Duodenal mucosa (tissue), 2 donors: ENCODE data around the gene ABCG5.

Source experiments
- H3K27ac ChIP-seq: one replicate; pipeline ENCODE4 v1.7.0; 2013; ENCODE audit warnings: low read depth, low read length
- H3K27me3 ChIP-seq, 2 donors: one replicate each; pipeline ENCODE4 v1.7.0; 2013; ENCODE audit warnings: low read length in 2 of 2, control low read depth in 1 of 2; ENCODE audit not compliant: insufficient read depth in 2 of 2, control insufficient read depth in 1 of 2
- H3K36me3 ChIP-seq, 2 donors: one replicate each; pipeline ENCODE4 v1.7.0; 2013; ENCODE audit warnings: low read length in 2 of 2, control low read depth in 1 of 2; ENCODE audit not compliant: insufficient read depth in 2 of 2, control insufficient read depth in 1 of 2
- H3K4me1 ChIP-seq, 2 donors: one replicate each; pipeline ENCODE4 v1.7.0; 2013; ENCODE audit warnings: low read length in 2 of 2, control low read depth in 1 of 2; ENCODE audit not compliant: insufficient read depth in 2 of 2, control insufficient read depth in 1 of 2
- H3K4me3 ChIP-seq, 2 donors: one replicate each; pipeline ENCODE4 v1.7.0; 2013; ENCODE audit warnings: low read length in 2 of 2, low read depth in 1 of 2
- H3K9ac ChIP-seq, 2 donors: one replicate each; pipeline ENCODE4 v1.7.0; 2013; ENCODE audit warnings: low read length in 2 of 2, low read depth in 1 of 2
- H3K9me3 ChIP-seq, 2 donors: one replicate each; pipeline ENCODE4 v1.7.0; 2013; ENCODE audit warnings: low read length in 2 of 2, control low read depth in 1 of 2; ENCODE audit not compliant: control insufficient read depth in 1 of 2

The ABCG5 gene

GRCh38 chr2:43825841-43826240 lies 12.8 kb downstream of the ABCG5 start:
- Histone ChIP-seq H3K27ac (no peak overlapping the region), H3K9me3 (no peaks in the 10 kb centered on the region), H3K36me3 (peaks cover 3 to 13% of the 10 kb centered on the region in 2 donors), H3K9ac (no peak overlapping the region), H3K27me3 (no peaks in the 10 kb centered on the region), H3K4me1 (peaks cover 0 to 5% of the 10 kb centered on the region in 2 donors), H3K4me3 (no peak overlapping the region)

GRCh38 chr2:43824951-43825493 lies 13.6 kb downstream of the ABCG5 start:
- Histone ChIP-seq H3K4me1 (peaks cover 1 to 4% of the 10 kb centered on the region in 2 donors), H3K36me3 (peaks cover 0 to 13% of the 10 kb centered on the region in 2 donors), H3K27ac (no peak overlapping the region), H3K27me3 (no peaks in the 10 kb centered on the region), H3K9me3 (no peaks in the 10 kb centered on the region), H3K9ac (no peak overlapping the region), H3K4me3 (no peak overlapping the region)

- peaks cover 0 to 13% of the 10 kb centered on the region in 2 donors for H3K36me3 ChIP-seq
- no peak overlapping the region for H3K9ac ChIP-seq
- H3K27me3 ChIP-seq: no peaks in the 10 kb centered on the region
- H3K27ac ChIP-seq: no peak overlapping the region
- no peak overlapping the region for H3K4me3 ChIP-seq
- no peaks in the 10 kb centered on the region for H3K9me3 ChIP-seq
- peaks cover 6% of the 10 kb centered on the region in 2 donors for H3K4me1 ChIP-seq
Measured at GRCh38 chr2:43824512-43824911, 14.1 kb downstream of the ABCG5 start.

- peaks cover 0 to 13% of the 10 kb centered on the region in 2 donors for H3K36me3 ChIP-seq
- no peak overlapping the region for H3K4me3 ChIP-seq
- H3K9me3 ChIP-seq: no peaks in the 10 kb centered on the region
- peaks cover 6% of the 10 kb centered on the region in 2 donors for H3K4me1 ChIP-seq
- H3K27ac ChIP-seq: no peak overlapping the region
- H3K9ac ChIP-seq: no peak overlapping the region
- H3K27me3 ChIP-seq: no peaks in the 10 kb centered on the region
Measured at GRCh38 chr2:43823751-43824150, 14.9 kb downstream of the ABCG5 start.

GRCh38 chr2:43822839-43823238 lies 15.8 kb downstream of the ABCG5 start:
- H3K9me3 ChIP-seq: no peaks in the 10 kb centered on the region
- no peaks in the 10 kb centered on the region for H3K27me3 ChIP-seq
- H3K9ac ChIP-seq: no peak overlapping the region
- H3K4me3 ChIP-seq: no peak overlapping the region
- no peak overlapping the region for H3K27ac ChIP-seq
- H3K36me3 ChIP-seq: peaks cover 0 to 13% of the 10 kb centered on the region in 2 donors
- H3K4me1 ChIP-seq: peaks cover 6 to 13% of the 10 kb centered on the region in 2 donors

GRCh38 chr2:43819491-43820163 lies 19.0 kb downstream of the ABCG5 start:
- Histone ChIP-seq H3K36me3 (peaks cover 0 to 18% of the 10 kb centered on the region in 2 donors), H3K9ac (peak overlapping the region in 1 of 2 donors; percentile 8), H3K27ac (no peak overlapping the region), H3K27me3 (no peaks in the 10 kb centered on the region), H3K9me3 (no peaks in the 10 kb centered on the region), H3K4me3 (peak overlapping the region in 1 of 2 donors; percentile 11), H3K4me1 (peaks cover 6 to 13% of the 10 kb centered on the region in 2 donors)

GRCh38 chr2:43818761-43819160 lies 19.9 kb downstream of the ABCG5 start:
- Histone ChIP-seq H3K4me3 (no peak overlapping the region), H3K27ac (no peak overlapping the region), H3K4me1 (peaks cover 6 to 13% of the 10 kb centered on the region in 2 donors), H3K9me3 (no peaks in the 10 kb centered on the region), H3K36me3 (peaks cover 0 to 12% of the 10 kb centered on the region in 2 donors), H3K27me3 (no peaks in the 10 kb centered on the region), H3K9ac (no peak overlapping the region)

GRCh38 chr2:43814711-43815110 lies 23.9 kb downstream of the ABCG5 start:
- H3K27me3 ChIP-seq: no peaks in the 10 kb centered on the region
- H3K4me3 ChIP-seq: no peak overlapping the region
- peaks cover 1 to 7% of the 10 kb centered on the region in 2 donors for H3K4me1 ChIP-seq
- H3K9me3 ChIP-seq: no peaks in the 10 kb centered on the region
- H3K27ac ChIP-seq: no peak overlapping the region
- H3K36me3 ChIP-seq: peaks cover 4 to 9% of the 10 kb centered on the region in 2 donors
- H3K9ac ChIP-seq: no peak overlapping the region

GRCh38 chr2:43812947-43813346 lies 25.7 kb downstream of the ABCG5 start:
- H3K27ac ChIP-seq: no peak overlapping the region
- H3K9me3 ChIP-seq: no peaks in the 10 kb centered on the region
- no peak overlapping the region for H3K4me3 ChIP-seq
- peaks cover 4 to 9% of the 10 kb centered on the region in 2 donors for H3K4me1 ChIP-seq
- no peak overlapping the region for H3K9ac ChIP-seq
- H3K36me3 ChIP-seq: peaks cover 4 to 9% of the 10 kb centered on the region in 2 donors
- no peaks in the 10 kb centered on the region for H3K27me3 ChIP-seq

- Histone ChIP-seq H3K4me3 (no peak overlapping the region), H3K9ac (no peak overlapping the region), H3K36me3 (peaks cover 4 to 9% of the 10 kb centered on the region in 2 donors), H3K9me3 (no peaks in the 10 kb centered on the region), H3K27ac (no peak overlapping the region), H3K4me1 (peaks cover 12% of the 10 kb centered on the region in 2 donors), H3K27me3 (no peaks in the 10 kb centered on the region)
Measured at GRCh38 chr2:43812006-43812405, 26.6 kb downstream of the ABCG5 start.
